GM23248 (cell line): ENCODE results near the gene LRRC36.

Experiments
- EZH2 ChIP-seq: fragments of 200-600 bp; sonication (generic); IDR thresholded peaks from 2 replicates; pipeline ENCODE4 v1.6.1; 2018; ENCODE audit warnings: antibody characterized with exemption, mild to moderate bottlenecking; ENCODE audit not compliant: insufficient read depth, poor library complexity, severe bottlenecking
- EZH2phosphoT487 ChIP-seq: fragments of 200-600 bp; sonication (generic); IDR thresholded peaks from 2 replicates; pipeline ENCODE4 v1.6.1; 2018; ENCODE audit warnings: antibody characterized with exemption, moderate library complexity, mild to moderate bottlenecking, low read depth; ENCODE audit not compliant: insufficient read depth

DNA sequence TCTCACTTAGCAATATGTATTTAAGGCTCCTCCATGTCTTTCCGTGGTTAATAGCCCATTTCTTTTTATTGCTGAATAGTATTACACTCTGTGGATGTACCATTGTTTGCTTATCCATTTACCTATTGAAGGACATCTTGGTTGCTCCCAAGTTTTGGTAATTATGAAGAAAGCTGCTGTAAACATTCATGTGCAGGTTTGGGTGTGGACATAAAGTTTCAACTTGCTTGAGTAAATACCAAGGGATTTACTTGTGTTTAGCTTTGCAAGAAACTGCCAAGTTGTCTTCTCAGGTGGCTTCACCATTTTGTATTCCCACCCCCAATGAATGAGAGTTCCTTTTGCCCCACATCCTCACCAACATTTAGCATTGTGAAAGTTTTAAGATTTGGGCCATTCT lies 9.5 kb downstream of the LRRC36 start:
- TF ChIP-seq EZH2phosphoT487 (no peak), EZH2 (no peak)
